Hindlimb muscle (tissue), 1 donor: ENCODE results near the gene RBM11. TPM values are rescaled to one million over a fixed set of nuclear protein-coding genes. Genes with fewer than 3 reads are reported as not detected.

Experiments
- DNase-seq: peaks from one replicate; pipeline ENCODE4 v3.0.0-alpha.2; 2013
- polyA plus RNA-seq: library from polyadenylated mRNA; unstranded; fragments of 120-200 nt; gene quantifications from one replicate; pipeline ENCODE4 v1.2.1, GENCODE V29; 2013; ENCODE audit not compliant: insufficient read length

RBM11 gene
- polyA plus RNA-seq, 1 donor: not detected

DNA sequence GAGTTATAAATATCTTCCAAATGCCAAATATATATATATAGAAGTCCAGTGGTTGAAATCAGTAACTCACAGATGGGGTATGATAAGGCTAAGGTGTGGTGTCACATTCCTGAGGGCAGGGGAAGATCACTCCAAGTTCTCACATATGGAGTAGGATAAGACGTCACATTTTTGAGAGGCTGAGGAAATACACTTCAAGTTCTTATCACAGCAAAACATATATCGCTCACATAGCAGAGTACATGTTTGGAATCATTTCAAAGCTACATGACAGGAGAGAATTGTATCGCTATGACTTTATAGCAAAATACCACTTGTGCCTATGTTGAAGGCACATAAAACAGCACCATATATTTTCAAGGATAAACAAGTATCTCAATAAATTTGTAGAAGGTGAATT lies 55.1 kb downstream of the RBM11 start:
- no peak for DNase-seq

DNA sequence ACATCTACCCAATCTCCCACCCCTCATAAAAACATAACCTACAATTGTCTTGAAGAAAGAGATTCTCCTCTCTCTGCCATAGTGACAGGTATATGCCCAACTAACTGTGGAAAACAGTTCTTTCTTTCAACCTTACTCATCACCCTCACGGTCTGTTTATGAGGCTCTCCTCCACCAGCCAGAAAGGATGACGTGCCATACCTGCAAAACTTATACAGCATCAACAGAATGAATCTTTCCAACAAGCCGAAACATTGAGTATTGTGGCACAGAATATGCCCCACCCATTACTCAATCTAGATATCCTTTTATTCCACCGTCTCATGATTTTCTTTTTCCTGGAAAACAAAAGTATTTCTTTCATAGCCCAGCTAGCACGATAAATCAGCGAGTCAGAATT lies 55.7 kb downstream of the RBM11 start:
- no peak for DNase-seq

DNA sequence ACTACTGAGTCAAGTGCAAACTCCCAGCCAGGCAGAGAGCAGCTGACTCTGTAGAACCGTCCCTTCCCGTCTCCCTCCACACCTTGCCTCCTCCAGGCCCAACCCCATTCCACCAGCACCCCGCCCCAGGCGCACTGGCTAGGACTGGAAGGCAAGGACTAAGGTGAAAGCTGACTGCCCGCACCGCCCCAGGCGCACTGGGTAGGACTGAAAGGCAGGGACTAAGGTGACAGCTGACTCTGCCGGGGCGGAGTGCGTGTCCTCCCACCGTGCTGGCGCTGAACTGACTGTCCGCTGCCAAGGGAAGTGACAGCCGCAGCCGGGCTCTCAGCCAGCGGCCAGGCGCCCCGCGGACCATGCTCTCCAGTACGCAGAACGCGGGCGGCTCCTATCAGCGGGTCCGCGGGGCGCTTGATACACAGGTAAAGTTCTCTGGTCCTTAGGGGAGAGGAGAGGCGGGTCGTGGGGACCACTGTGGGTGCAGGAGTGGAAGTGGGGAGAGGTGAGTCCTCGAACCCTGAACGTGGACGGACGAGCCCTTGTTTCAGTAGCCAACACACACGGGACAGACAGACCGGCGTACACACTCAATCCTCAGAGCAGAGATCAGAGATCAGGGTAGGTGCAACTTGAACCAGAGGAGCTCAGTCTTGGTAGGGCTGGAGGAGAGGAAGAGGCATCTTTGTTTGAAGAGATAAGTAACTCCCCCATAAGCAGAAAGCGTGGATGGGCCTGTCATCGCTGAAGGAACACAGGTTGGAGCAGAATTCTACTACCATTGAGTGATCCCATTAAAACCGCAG lies 58.0 kb downstream of the RBM11 start:
- DNase-seq: peak; percentile 14

DNA sequence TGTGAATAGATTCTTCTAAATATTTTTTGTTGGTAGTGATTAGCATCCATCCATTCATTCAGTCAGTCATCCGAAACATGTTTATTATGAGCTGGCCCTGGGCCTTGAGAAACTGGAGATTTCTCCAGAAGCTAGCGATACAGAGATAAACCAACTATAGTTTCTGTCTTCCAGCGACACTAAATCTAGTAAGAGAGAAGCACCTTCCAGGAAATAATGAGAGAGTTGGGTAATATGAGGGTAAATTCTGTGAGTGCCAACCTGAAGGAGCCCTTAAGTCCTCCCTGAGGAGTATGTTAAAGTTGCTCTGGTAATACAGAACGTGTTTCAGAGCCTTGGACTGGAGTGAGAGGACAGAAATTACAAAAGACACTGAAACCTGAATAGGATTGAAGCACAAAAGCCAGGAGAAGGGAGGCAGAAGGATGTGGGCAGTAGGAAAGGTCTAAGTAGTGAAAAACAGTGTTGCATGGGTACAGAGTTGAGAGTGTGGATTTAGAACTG lies 59.8 kb downstream of the RBM11 start:
- no peak for DNase-seq

Other genes with a start within 250 kb of the RBM11 start
- gene LIPI, start 5.2 kb upstream of the RBM11 start, polyA plus RNA-seq: 0.12 TPM
- 21.5 TPM for gene HSPA13, start 167.0 kb downstream of the RBM11 start, polyA plus RNA-seq